GM19238 (cell line): ENCODE data around the gene ROBO1.
"Not testable (repeated sequence)": the region's sequence is repeated elsewhere in the genome, so short reads cannot be mapped to it uniquely, and the experiment has no call there.

ENCODE experiments used
- DNase-seq: peaks from one replicate; pipeline ENCODE4 v3.0.0; 2011; ENCODE audit warnings: low spot score; ENCODE audit not compliant: insufficient read length

Gene ROBO1

GRCh38 chr3:78718707-78719106 is 1049.1 kb downstream of the ROBO1 start:
- DNase-seq = no peak

- no peak for DNase-seq
Measured at GRCh38 chr3:78717041-78717440, 1050.8 kb downstream of the ROBO1 start.

GRCh38 chr3:78712941-78713340 is 1054.9 kb downstream of the ROBO1 start:
- no peak for DNase-seq

GRCh38 chr3:78712270-78712669 is 1055.5 kb downstream of the ROBO1 start:
- DNase-seq = no peak

GRCh38 chr3:78708565-78709073 is 1059.2 kb downstream of the ROBO1 start:
- DNase-seq = no peak

- DNase-seq = no peak
Measured at GRCh38 chr3:78707609-78708008, 1060.2 kb downstream of the ROBO1 start.

- DNase-seq = no peak
Measured at GRCh38 chr3:78706906-78707523, 1060.8 kb downstream of the ROBO1 start.

- DNase-seq = no peak
Measured at GRCh38 chr3:78703944-78704343, 1063.9 kb downstream of the ROBO1 start.

GRCh38 chr3:78701537-78701936 is 1066.3 kb downstream of the ROBO1 start:
- no peak for DNase-seq

GRCh38 chr3:78698431-78698830 is 1069.4 kb downstream of the ROBO1 start:
- DNase-seq = no peak

- DNase-seq = no peak
Measured at GRCh38 chr3:78697426-78697825, 1070.4 kb downstream of the ROBO1 start.

- DNase-seq = no peak
Measured at GRCh38 chr3:78690766-78691165, 1077.0 kb downstream of the ROBO1 start.

GRCh38 chr3:78689378-78689777 is 1078.4 kb downstream of the ROBO1 start:
- DNase-seq = no peak

GRCh38 chr3:78687520-78687919 is 1080.3 kb downstream of the ROBO1 start:
- DNase-seq = no peak

- DNase-seq = no peak
Measured at GRCh38 chr3:78683284-78683683, 1084.5 kb downstream of the ROBO1 start.

GRCh38 chr3:78675119-78675805 is 1092.5 kb downstream of the ROBO1 start:
- not testable (repeated sequence) for DNase-seq

- no peak for DNase-seq
Measured at GRCh38 chr3:78670746-78671145, 1097.1 kb downstream of the ROBO1 start.

- DNase-seq = no peak
Measured at GRCh38 chr3:78670094-78670493, 1097.7 kb downstream of the ROBO1 start.

GRCh38 chr3:78668302-78668701 is 1099.5 kb downstream of the ROBO1 start:
- no peak for DNase-seq

- DNase-seq = no peak
Measured at GRCh38 chr3:78666470-78666800, 1101.4 kb downstream of the ROBO1 start.

- no peak for DNase-seq
Measured at GRCh38 chr3:78665776-78666469, 1101.9 kb downstream of the ROBO1 start.

GRCh38 chr3:78665101-78665500 is 1102.7 kb downstream of the ROBO1 start:
- DNase-seq = no peak

GRCh38 chr3:78660957-78661356 is 1106.8 kb downstream of the ROBO1 start:
- no peak for DNase-seq
